IMR-90 (cell line): ENCODE results near the gene ZMIZ1. TPM values are rescaled to one million over a fixed set of nuclear protein-coding genes. Genes with fewer than 3 reads are reported as not detected.

Experiments
- ATAC-seq: fragments of 200-7000 bp; cut with Tn5 transposase; 2 replicates; pipeline ENCODE4 v1.9.1; 2020; ENCODE audit warnings: low read depth, mild to moderate bottlenecking, moderate library complexity
- BruUV-seq: library from RNA; stranded (reverse); fragments of 400-500 nt; replicated peaks from 2 replicates; lab custom pipeline; 2021; lab: Mats Ljungman, UMichigan
- CTCF ChIA-PET: fragments of 300-600 bp; formaldehyde crosslinking; extraction: SDS; loops from one replicate; lab custom pipeline; 2021; ENCODE audit warnings: antibody characterized with exemption; lab: Yijun Ruan, JAX
- POLR2A ChIA-PET: fragments of 300-600 bp; sonication (Branson Sonifier 250); formaldehyde crosslinking; loops from one replicate; lab custom pipeline; 2022; ENCODE audit warnings: antibody characterized with exemption; ENCODE audit not compliant: unreplicated experiment; lab: Charles Lee
- DNase-seq: peaks from one replicate; pipeline ENCODE4 v3.0.0; 2013
- H2AFZ ChIP-seq: replicated peaks from 2 replicates; pipeline ENCODE3; 2013; ENCODE audit warnings: low read length, mild to moderate bottlenecking; ENCODE audit not compliant: poor library complexity
- H2AK5ac ChIP-seq: 2 replicates; pipeline ENCODE4 v1.6.1; 2013; ENCODE audit warnings: low read depth, low read length, inconsistent platforms
- H2AK9ac ChIP-seq: replicated peaks from 2 replicates; pipeline ENCODE3; 2013; ENCODE audit warnings: mild to moderate bottlenecking, low read depth, low read length, moderate library complexity; ENCODE audit not compliant: poor library complexity
- H2BK120ac ChIP-seq: 2 replicates; pipeline ENCODE4 v1.6.1; 2013; ENCODE audit warnings: low read depth, low read length, inconsistent platforms
- H2BK15ac ChIP-seq: 3 replicates; pipeline ENCODE4 v1.6.1; 2013; ENCODE audit warnings: low read depth, low read length, inconsistent platforms
- H2BK20ac ChIP-seq: 2 replicates; pipeline ENCODE4 v1.6.1; 2013; ENCODE audit warnings: low read depth, mild to moderate bottlenecking, inconsistent platforms, low read length, moderate library complexity
- H2BK5ac ChIP-seq: 2 replicates; pipeline ENCODE4 v1.6.1; 2013; ENCODE audit warnings: mild to moderate bottlenecking, low read depth, low read length, inconsistent platforms; ENCODE audit not compliant: poor library complexity, severe bottlenecking
- H3K14ac ChIP-seq: replicated peaks from 2 replicates; pipeline ENCODE4 v1.6.1; 2013; ENCODE audit warnings: low read depth, low read length, inconsistent platforms
- H3K18ac ChIP-seq: 2 replicates; pipeline ENCODE4 v1.6.1; 2013; ENCODE audit warnings: low read depth, low read length, control low read depth
- H3K23ac ChIP-seq: 2 replicates; pipeline ENCODE4 v1.6.1; 2013; ENCODE audit warnings: low read depth, low read length, inconsistent platforms
- H3K27ac ChIP-seq: 2 replicates; pipeline ENCODE4 v1.5.1; 2013; ENCODE audit warnings: mild to moderate bottlenecking, control low read depth, low read length; ENCODE audit not compliant: insufficient read depth
- H3K27me3 ChIP-seq: 2 replicates; pipeline ENCODE4 v1.6.1; 2013; ENCODE audit warnings: low read length; ENCODE audit not compliant: control insufficient read depth, insufficient read depth
- H3K36me3 ChIP-seq: 2 replicates; pipeline ENCODE4 v1.6.1; 2013; ENCODE audit warnings: low read length, mixed read lengths; ENCODE audit not compliant: control insufficient read depth, insufficient read depth
- H3K4ac ChIP-seq: 2 replicates; pipeline ENCODE4 v1.6.1; 2013; ENCODE audit warnings: low read depth, low read length, inconsistent platforms
- H3K4me1 ChIP-seq: 2 replicates; pipeline ENCODE4 v1.6.1; 2013; ENCODE audit warnings: low read length, mixed read lengths; ENCODE audit not compliant: control insufficient read depth, insufficient read depth
- H3K4me2 ChIP-seq: 2 replicates; pipeline ENCODE4 v1.6.1; 2013; ENCODE audit warnings: low read depth, mild to moderate bottlenecking, control low read depth, low read length, moderate library complexity
- H3K4me3 ChIP-seq: 2 replicates; pipeline ENCODE4 v1.5.1; 2013; ENCODE audit warnings: low read depth, mild to moderate bottlenecking, control low read depth, low read length, moderate library complexity; ENCODE audit not compliant: insufficient read depth
- H3K56ac ChIP-seq: 2 replicates; pipeline ENCODE4 v1.6.1; 2013; ENCODE audit warnings: low read length, inconsistent platforms; ENCODE audit not compliant: insufficient read depth; ENCODE audit errors: extremely low read depth
- H3K79me1 ChIP-seq, 2 experiments: 2 replicates each; pipeline ENCODE4 v1.6.1; 2013; ENCODE audit warnings: low read length in 2 of 2, inconsistent platforms in 1 of 2, low read depth in 1 of 2
- H3K9ac ChIP-seq: 2 replicates; pipeline ENCODE4 v1.6.1; 2013; ENCODE audit warnings: low read depth, low read length, control low read depth
- H3K9me1 ChIP-seq: 2 replicates; pipeline ENCODE4 v1.6.1; 2013; ENCODE audit warnings: low read length, inconsistent platforms; ENCODE audit not compliant: insufficient read depth
- H3K9me3 ChIP-seq: 2 replicates; pipeline ENCODE4 v1.6.1; 2013; ENCODE audit warnings: low read length; ENCODE audit not compliant: control insufficient read depth, insufficient read depth
- H4K20me1 ChIP-seq: 2 replicates; pipeline ENCODE4 v1.6.1; 2013; ENCODE audit warnings: low read length, inconsistent platforms; ENCODE audit not compliant: insufficient read depth
- H4K5ac ChIP-seq: 2 replicates; pipeline ENCODE4 v1.6.1; 2013; ENCODE audit warnings: mild to moderate bottlenecking, low read depth, low read length, control low read depth
- H4K8ac ChIP-seq, 2 experiments: 2 replicates each; pipeline ENCODE4 v1.6.1; 2013; ENCODE audit warnings: low read depth in 2 of 2, low read length in 2 of 2, control low read depth in 1 of 2, inconsistent platforms in 1 of 2
- H4K91ac ChIP-seq: 2 replicates; pipeline ENCODE4 v1.6.1; 2013; ENCODE audit warnings: low read depth, low read length, inconsistent platforms; ENCODE audit not compliant: insufficient read depth
- BHLHE40 ChIP-seq: fragments of 150-350 bp; IDR thresholded peaks from 2 replicates; pipeline ENCODE4 v1.6.1; 2016; ENCODE audit warnings: mild to moderate bottlenecking, low read depth, low read length
- CEBPB ChIP-seq: IDR thresholded peaks from 2 replicates; pipeline ENCODE4 v1.6.1; 2012; ENCODE audit warnings: low read depth, low read length, improper control_type of control experiment
- CHD1 ChIP-seq: IDR thresholded peaks from 2 replicates; pipeline ENCODE4 v1.6.1; 2012; ENCODE audit warnings: low read depth, low read length, improper control_type of control experiment
- FOS ChIP-seq: fragments of 150-350 bp; IDR thresholded peaks from 2 replicates; pipeline ENCODE4 v1.6.1; 2016; ENCODE audit warnings: low read depth, low read length
- MAFK ChIP-seq: IDR thresholded peaks from 2 replicates; pipeline ENCODE4 v1.6.1; 2012; ENCODE audit warnings: low read depth, low read length, improper control_type of control experiment
- MAZ ChIP-seq: IDR thresholded peaks from 2 replicates; pipeline ENCODE4 v1.6.1; 2012; ENCODE audit warnings: low read depth, mild to moderate bottlenecking, low read length, improper control_type of control experiment, moderate library complexity, borderline replicate concordance
- MXI1 ChIP-seq: IDR thresholded peaks from 2 replicates; pipeline ENCODE4 v1.6.1; 2012; ENCODE audit warnings: low read depth, mild to moderate bottlenecking, low read length, moderate library complexity, borderline replicate concordance
- NFE2L2 ChIP-seq: fragments of 150-350 bp; IDR thresholded peaks from 2 replicates; pipeline ENCODE4 v1.6.1; 2016; ENCODE audit warnings: low read depth, mild to moderate bottlenecking, low read length
- POLR2A ChIP-seq: IDR thresholded peaks from 2 replicates; pipeline ENCODE4 v1.6.1; 2012; ENCODE audit warnings: mild to moderate bottlenecking, low read depth, low read length
- RAD21 ChIP-seq: IDR thresholded peaks from 2 replicates; pipeline ENCODE4 v1.6.1; 2012; ENCODE audit warnings: low read length, improper control_type of control experiment
- RCOR1 ChIP-seq: IDR thresholded peaks from 2 replicates; pipeline ENCODE4 v1.6.1; 2012; ENCODE audit warnings: mild to moderate bottlenecking, low read length, improper control_type of control experiment; ENCODE audit not compliant: insufficient replicate concordance
- RFX5 ChIP-seq: IDR thresholded peaks from 2 replicates; pipeline ENCODE4 v1.8.0; 2012; ENCODE audit warnings: low read depth, mild to moderate bottlenecking, low read length, moderate library complexity
- SMC3 ChIP-seq: fragments of 150-350 bp; IDR thresholded peaks from 2 replicates; pipeline ENCODE4 v1.6.1; 2016; ENCODE audit warnings: low read depth, mild to moderate bottlenecking, antibody characterized with exemption, low read length, moderate library complexity
- WGBS, 2 experiments: methylation state at CpG; one replicate each; pipeline versions ENCODE4 v1.1.5 to v1.1.7; 2013; ENCODE audit warnings: missing lambda C conversion rate in 2 of 2; ENCODE audit not compliant: insufficient read length in 1 of 2; ENCODE audit errors: extremely low coverage in 2 of 2; 5-methylcytosine and 5-hydroxymethylcytosine counted together
- dilution Hi-C: fragments of 300-500 bp; cut with HindIII; formaldehyde crosslinking; loops from one replicate; pipeline ENCODE4 v1.14.3; 2018; ENCODE audit warnings: low sequenced_read_pairs; ENCODE audit not compliant: unreplicated experiment
- in situ Hi-C: fragments of 300-500 bp; cut with MboI; formaldehyde crosslinking; loops from 3 replicates; pipeline ENCODE4 v1.14.3; 2019; ENCODE audit warnings: low sequenced_read_pairs, inconsistent platforms, mixed read lengths
- intact Hi-C: fragments of 100-400 bp; cut with micrococcal nuclease; formaldehyde crosslinking; loops from 2 replicates; pipeline ENCODE4 v1.10.0; 2022
- polyA plus RNA-seq, 3 experiments: library from polyadenylated mRNA; depleted of rRNA; stranded (reverse); fragments of >200 nt; gene quantifications; 2 replicates each; pipeline ENCODE4 v1.2.3, GENCODE V29; 2012; ENCODE audit warnings: low replicate concordance in 1 of 3
- total RNA-seq: library from RNA; depleted of rRNA; stranded (reverse); fragments of >200 nt; gene quantifications from 2 replicates; pipeline ENCODE4 v1.2.3, GENCODE V29; 2012
- TF ChIP-seq, protein P1 (sequence below): fragments of 150-350 bp; IDR thresholded peaks from 2 replicates; pipeline ENCODE4 v1.6.1; 2017; ENCODE audit warnings: mild to moderate bottlenecking, antibody characterized with exemption, low read length, low read depth
- TF ChIP-seq, protein P2 (sequence below): conservative IDR thresholded peaks from 2 replicates; pipeline ENCODE4 v1.5.1; 2012; ENCODE audit warnings: mild to moderate bottlenecking, low read depth, low read length, improper control_type of control experiment
- TF ChIP-seq, protein P3 (sequence below): fragments of 150-350 bp; IDR thresholded peaks from 2 replicates; pipeline ENCODE4 v1.6.1; 2016; ENCODE audit warnings: low read depth, mild to moderate bottlenecking, low read length, moderate library complexity, borderline replicate concordance

Gene ZMIZ1
- total and polyA plus RNA-seq, 2 of the 4 experiments (the other 2 are of a cell fraction) = 6.6 to 48.7 TPM

DNA sequence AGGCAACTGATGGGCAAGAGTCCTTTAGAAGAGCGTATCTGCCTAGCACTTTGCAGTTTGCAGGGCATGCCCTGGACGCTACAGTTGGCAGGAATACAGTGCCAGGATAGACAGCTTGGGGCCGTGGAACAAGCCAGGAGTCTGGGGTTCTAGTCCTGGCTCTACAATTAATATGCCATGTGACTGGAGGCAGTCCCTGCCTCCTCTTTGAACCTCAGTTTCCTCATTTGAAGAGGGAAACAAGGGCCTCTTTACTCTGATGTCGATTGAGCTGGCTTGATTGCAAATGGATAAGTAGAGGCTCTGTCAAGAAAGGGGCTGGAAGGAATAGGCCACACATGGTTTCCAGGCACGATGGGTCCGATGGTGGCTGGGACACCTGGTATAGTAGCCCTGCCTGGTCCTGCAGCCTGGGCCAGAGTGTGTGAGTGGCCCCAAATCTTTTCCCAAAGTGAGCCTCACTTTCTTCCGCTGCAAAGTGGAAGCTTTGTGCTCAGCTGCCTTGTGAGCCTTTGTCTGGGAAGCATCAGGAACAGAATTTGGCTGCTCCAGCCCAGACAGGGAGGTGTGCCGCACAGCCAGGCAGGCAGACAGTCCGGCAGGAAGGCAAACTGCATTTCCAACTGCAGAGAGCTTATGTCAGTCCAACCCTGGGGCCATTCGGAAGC lies 167.1 kb downstream of the ZMIZ1 start:
- POLR2A ChIA-PET = no interaction called here
- in situ Hi-C loops (no loop called here), intact Hi-C loops (no loop called here), dilution Hi-C loops (no loop called here)
- DNase-seq (no peak), ATAC-seq (no peak)
- 89% methylated on average over 9 of the region's 10 CpGs; no CpG with 5 or more reads in 1 of the 2 experiments for WGBS, 2 experiments
- Histone ChIP-seq H2BK120ac (no peak overlapping the region), H3K27ac (no peak overlapping the region), H4K20me1 (peaks cover 83% of the 10 kb centered on the region), H2AFZ (no peak overlapping the region), H3K4me2 (no peak overlapping the region), H3K9me3 (no peaks in the 10 kb centered on the region), H3K36me3 (peaks cover 28% of the 10 kb centered on the region), H4K8ac (no peak overlapping the region), H3K9me1 (peaks cover 51% of the 10 kb centered on the region), H2BK5ac (no peak overlapping the region), H3K18ac (no peak overlapping the region), H3K23ac (no peak overlapping the region; the same call in 1 of the 2 replicates), H3K27me3 (no peaks in the 10 kb centered on the region), H3K79me1 (peaks cover 38 to 97% of the 10 kb centered on the region in 2 experiments), H4K5ac (no peak overlapping the region), H3K56ac (no peak overlapping the region), H3K14ac (no peak overlapping the region), H3K4me3 (no peak overlapping the region), H4K91ac (no peak overlapping the region), H3K4ac (0 out of 2 replicates have a peak overlapping the region, but pooled peaks have one; percentile 10), H2BK20ac (no peak overlapping the region), H3K9ac (no peak overlapping the region), H2AK9ac (no peak overlapping the region), H2BK15ac (no peak overlapping the region), H3K4me1 (peaks cover 36% of the 10 kb centered on the region), H2AK5ac (0 out of 2 replicates have a peak overlapping the region, but pooled peaks have one; percentile 20)
- no TSS peak for BruUV-seq
- CTCF ChIA-PET = no interaction called here
- no peak for TF ChIP-seq MAFK
- TF ChIP-seq FOS = no peak
- no peak for TF ChIP-seq RCOR1
- no peak for TF ChIP-seq RAD21
- no peak for TF ChIP-seq RFX5
- no peak for TF ChIP-seq CHD1
- no peak for TF ChIP-seq CEBPB
- no peak for TF ChIP-seq SMC3
- no peak for TF ChIP-seq BHLHE40
- TF ChIP-seq MAZ = no peak
- TF ChIP-seq NFE2L2 = no peak
- no peak for TF ChIP-seq POLR2A
- TF ChIP-seq, protein P1, sequence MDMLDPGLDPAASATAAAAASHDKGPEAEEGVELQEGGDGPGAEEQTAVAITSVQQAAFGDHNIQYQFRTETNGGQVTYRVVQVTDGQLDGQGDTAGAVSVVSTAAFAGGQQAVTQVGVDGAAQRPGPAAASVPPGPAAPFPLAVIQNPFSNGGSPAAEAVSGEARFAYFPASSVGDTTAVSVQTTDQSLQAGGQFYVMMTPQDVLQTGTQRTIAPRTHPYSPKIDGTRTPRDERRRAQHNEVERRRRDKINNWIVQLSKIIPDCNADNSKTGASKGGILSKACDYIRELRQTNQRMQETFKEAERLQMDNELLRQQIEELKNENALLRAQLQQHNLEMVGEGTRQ = no peak
- TF ChIP-seq, protein P2, sequence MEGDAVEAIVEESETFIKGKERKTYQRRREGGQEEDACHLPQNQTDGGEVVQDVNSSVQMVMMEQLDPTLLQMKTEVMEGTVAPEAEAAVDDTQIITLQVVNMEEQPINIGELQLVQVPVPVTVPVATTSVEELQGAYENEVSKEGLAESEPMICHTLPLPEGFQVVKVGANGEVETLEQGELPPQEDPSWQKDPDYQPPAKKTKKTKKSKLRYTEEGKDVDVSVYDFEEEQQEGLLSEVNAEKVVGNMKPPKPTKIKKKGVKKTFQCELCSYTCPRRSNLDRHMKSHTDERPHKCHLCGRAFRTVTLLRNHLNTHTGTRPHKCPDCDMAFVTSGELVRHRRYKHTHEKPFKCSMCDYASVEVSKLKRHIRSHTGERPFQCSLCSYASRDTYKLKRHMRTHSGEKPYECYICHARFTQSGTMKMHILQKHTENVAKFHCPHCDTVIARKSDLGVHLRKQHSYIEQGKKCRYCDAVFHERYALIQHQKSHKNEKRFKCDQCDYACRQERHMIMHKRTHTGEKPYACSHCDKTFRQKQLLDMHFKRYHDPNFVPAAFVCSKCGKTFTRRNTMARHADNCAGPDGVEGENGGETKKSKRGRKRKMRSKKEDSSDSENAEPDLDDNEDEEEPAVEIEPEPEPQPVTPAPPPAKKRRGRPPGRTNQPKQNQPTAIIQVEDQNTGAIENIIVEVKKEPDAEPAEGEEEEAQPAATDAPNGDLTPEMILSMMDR = no peak
- TF ChIP-seq, protein P3, sequence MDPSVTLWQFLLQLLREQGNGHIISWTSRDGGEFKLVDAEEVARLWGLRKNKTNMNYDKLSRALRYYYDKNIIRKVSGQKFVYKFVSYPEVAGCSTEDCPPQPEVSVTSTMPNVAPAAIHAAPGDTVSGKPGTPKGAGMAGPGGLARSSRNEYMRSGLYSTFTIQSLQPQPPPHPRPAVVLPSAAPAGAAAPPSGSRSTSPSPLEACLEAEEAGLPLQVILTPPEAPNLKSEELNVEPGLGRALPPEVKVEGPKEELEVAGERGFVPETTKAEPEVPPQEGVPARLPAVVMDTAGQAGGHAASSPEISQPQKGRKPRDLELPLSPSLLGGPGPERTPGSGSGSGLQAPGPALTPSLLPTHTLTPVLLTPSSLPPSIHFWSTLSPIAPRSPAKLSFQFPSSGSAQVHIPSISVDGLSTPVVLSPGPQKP = no peak
- no peak for TF ChIP-seq MXI1
